Smooth muscle cell (in vitro differentiated cells): ENCODE measurements around the gene ZNF831. TPM values are rescaled to one million over a fixed set of nuclear protein-coding genes. Genes with fewer than 3 reads are reported as not detected.

ENCODE experiments used
- DNase-seq: peaks from one replicate; lab custom pipeline; 2025; ENCODE audit not compliant: unreplicated experiment; lab: John Stamatoyannopoulos, UW
- H2AFZ ChIP-seq: fragments of 200-600 bp; sonication (generic); 2 replicates; pipeline ENCODE4 v1.6.0; 2016; ENCODE audit warnings: antibody characterized with exemption, low read depth, mild to moderate bottlenecking
- H3F3A ChIP-seq: fragments of 200-600 bp; sonication (generic); 2 replicates; pipeline ENCODE4 v1.6.0; 2017; ENCODE audit warnings: antibody characterized with exemption, low read depth
- H3K27ac ChIP-seq: fragments of 200-600 bp; sonication (generic); 2 replicates; pipeline ENCODE4 v1.5.1; 2016; ENCODE audit warnings: low read depth, mild to moderate bottlenecking
- H3K27me3 ChIP-seq: fragments of 200-600 bp; sonication (generic); 2 replicates; pipeline ENCODE4 v1.6.1; 2016; ENCODE audit warnings: low read depth, mild to moderate bottlenecking
- H3K36me3 ChIP-seq: fragments of 200-600 bp; sonication (generic); 2 replicates; pipeline ENCODE4 v1.5.1; 2016; ENCODE audit warnings: low read depth
- H3K4me1 ChIP-seq: fragments of 200-600 bp; sonication (generic); 2 replicates; pipeline ENCODE4 v1.5.1; 2016; ENCODE audit warnings: low read depth
- H3K4me2 ChIP-seq: fragments of 200-600 bp; sonication (generic); 2 replicates; pipeline ENCODE4 v1.6.0; 2016; ENCODE audit warnings: mild to moderate bottlenecking
- H3K4me3 ChIP-seq: fragments of 200-600 bp; sonication (generic); 2 replicates; pipeline ENCODE4 v1.5.1; 2016; ENCODE audit warnings: mild to moderate bottlenecking
- H3K79me2 ChIP-seq: fragments of 200-600 bp; sonication (generic); 2 replicates; pipeline ENCODE4 v1.6.0; 2016; ENCODE audit warnings: low read depth, mild to moderate bottlenecking
- H3K9ac ChIP-seq: fragments of 200-600 bp; sonication (generic); 2 replicates; pipeline ENCODE4 v1.6.0; 2016; ENCODE audit warnings: low read depth
- H3K9me3 ChIP-seq: fragments of 200-600 bp; sonication (generic); replicated peaks from 2 replicates; pipeline ENCODE4 v1.5.1; 2016; ENCODE audit warnings: low read depth
- H4K20me1 ChIP-seq: fragments of 200-600 bp; sonication (generic); 2 replicates; pipeline ENCODE4 v1.6.0; 2016; ENCODE audit warnings: low read depth
- WGBS: methylation state at CpG from one replicate; pipeline ENCODE4 v1.1.7; 2016; ENCODE audit warnings: low lambda C conversion rate; 5-methylcytosine and 5-hydroxymethylcytosine counted together
- polyA plus RNA-seq: library from polyadenylated mRNA; unstranded; fragments of >200 nt; fragmentation: Nextera tagmentation; extraction: Ambion mirVana; gene quantifications from 2 replicates; pipeline ENCODE4 v1.2.1, GENCODE V29; 2016
- total RNA-seq: library from RNA; depleted of rRNA; stranded (reverse); fragments of >200 nt; gene quantifications from 2 replicates; pipeline ENCODE4 v1.2.3, GENCODE V29; 2014
- TF ChIP-seq, protein P1 (sequence below): fragments of 200-600 bp; sonication (generic); IDR thresholded peaks from 2 replicates; pipeline ENCODE4 v1.5.1; 2017; ENCODE audit warnings: borderline replicate concordance, mild to moderate bottlenecking, antibody characterized with exemption; ENCODE audit not compliant: insufficient read depth, poor library complexity, severe bottlenecking

The ZNF831 gene
- total and polyA plus RNA-seq, 2 experiments from 2014 or later, result not detected

DNA sequence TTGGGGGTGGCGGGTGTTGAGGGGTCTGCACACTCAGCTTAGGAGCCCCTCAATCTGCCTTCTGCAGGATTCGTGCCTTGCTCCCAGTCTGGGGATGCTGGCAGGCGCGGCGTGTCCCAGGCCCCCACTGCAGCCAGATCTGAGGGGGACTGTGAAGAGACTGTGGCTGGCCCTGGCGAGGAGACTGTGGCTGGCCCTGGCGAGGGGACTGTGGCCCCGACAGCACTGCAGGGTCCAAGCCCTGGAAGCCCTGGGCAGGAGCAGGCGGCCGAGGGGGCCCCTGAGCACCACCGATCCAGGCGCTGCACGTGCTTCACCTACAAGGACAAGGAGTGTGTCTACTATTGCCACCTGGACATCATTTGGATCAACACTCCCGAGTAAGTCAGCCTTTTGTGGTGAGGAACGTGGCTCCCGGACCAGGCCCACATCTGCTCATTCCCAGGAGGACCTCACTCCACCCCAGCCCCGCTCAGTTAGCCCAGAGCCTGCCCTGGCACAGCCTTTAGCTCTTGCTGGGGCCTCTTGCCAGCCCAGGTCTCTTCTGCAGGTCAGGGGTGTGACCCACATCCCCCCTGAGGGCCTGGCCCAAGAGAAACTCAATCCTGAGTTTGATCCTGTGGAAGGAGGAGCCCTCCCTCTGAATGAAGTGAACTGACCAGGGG lies 137.9 kb downstream of the ZNF831 start:
- H2AFZ ChIP-seq, result no peak overlapping the region
- TF ChIP-seq, protein P1, sequence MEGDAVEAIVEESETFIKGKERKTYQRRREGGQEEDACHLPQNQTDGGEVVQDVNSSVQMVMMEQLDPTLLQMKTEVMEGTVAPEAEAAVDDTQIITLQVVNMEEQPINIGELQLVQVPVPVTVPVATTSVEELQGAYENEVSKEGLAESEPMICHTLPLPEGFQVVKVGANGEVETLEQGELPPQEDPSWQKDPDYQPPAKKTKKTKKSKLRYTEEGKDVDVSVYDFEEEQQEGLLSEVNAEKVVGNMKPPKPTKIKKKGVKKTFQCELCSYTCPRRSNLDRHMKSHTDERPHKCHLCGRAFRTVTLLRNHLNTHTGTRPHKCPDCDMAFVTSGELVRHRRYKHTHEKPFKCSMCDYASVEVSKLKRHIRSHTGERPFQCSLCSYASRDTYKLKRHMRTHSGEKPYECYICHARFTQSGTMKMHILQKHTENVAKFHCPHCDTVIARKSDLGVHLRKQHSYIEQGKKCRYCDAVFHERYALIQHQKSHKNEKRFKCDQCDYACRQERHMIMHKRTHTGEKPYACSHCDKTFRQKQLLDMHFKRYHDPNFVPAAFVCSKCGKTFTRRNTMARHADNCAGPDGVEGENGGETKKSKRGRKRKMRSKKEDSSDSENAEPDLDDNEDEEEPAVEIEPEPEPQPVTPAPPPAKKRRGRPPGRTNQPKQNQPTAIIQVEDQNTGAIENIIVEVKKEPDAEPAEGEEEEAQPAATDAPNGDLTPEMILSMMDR, result no peak
- no peak for DNase-seq
- peaks cover 95% of the 10 kb centered on the region for H3K27me3 ChIP-seq
- no peak overlapping the region for H3K9ac ChIP-seq
- H4K20me1 ChIP-seq, result no peaks in the 10 kb centered on the region
- no peak overlapping the region for H3K4me3 ChIP-seq
- H3K4me1 ChIP-seq, result no peaks in the 10 kb centered on the region
- no peak overlapping the region for H3K4me2 ChIP-seq
- H3F3A ChIP-seq, result no peaks in the 10 kb centered on the region
- H3K9me3 ChIP-seq, result no peaks in the 10 kb centered on the region
- 86% methylated on average over 17 of the region's 17 CpGs for WGBS
- H3K79me2 ChIP-seq, result no peaks in the 10 kb centered on the region
- no peak overlapping the region for H3K27ac ChIP-seq
- no peaks in the 10 kb centered on the region for H3K36me3 ChIP-seq

DNA sequence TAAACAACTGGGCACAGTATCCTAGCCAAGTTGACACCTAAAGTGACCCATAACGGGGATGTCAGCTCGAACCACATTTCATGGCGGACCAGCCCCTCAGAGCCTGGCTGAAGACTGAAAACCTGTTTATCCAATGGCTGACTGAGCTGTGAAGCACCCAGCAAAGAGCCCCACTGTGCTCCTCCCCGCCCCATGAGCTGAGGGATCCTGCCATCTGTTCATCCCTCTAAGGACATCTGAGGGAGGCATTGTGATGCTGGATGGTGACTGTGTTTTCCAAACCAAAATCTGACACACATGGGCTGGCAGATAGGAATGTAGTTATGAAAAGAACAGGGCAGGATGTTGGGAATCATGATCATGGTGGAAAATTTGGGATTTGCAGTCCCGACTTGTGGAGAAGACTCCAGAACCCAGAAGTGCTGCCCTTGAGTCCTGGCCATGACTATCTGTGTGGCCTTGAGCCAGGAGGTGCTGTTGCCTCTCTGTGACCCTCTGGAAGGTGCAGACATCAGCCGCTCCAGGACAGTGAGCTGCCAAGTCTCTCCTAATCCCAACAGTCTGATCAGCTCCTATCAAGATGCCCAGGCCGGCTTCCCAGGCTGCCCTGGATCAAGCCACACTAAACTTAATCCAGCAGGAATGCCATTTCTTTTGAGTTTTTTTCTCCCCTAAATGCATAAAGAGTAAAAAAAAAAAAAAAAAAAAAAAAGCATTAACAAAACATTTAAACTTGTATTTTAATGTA lies 142.5 kb downstream of the ZNF831 start:
- H3K27ac ChIP-seq, result no peak overlapping the region

DNA sequence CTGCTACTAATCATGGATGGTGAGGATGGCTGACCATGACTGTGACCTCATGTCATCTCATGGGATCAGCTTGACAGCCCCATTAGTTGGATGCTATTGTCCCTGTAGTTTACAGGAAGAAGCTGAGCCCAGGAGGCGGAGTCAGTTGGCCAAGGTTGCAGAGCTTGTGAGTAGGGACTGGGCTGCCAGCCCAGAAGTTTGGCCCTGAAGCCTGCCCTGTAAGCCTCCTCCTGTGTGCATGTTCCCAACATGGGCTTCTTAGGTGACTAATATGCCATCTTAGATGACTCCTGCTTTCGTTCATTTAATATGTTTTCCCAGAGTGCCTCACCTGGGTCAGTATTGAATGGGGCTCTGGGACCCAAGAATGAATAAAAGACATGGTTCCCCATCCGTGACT lies 143.6 kb downstream of the ZNF831 start:
- WGBS, result 84% methylated on average over 3 of the region's 3 CpGs
- Histone ChIP-seq H3K4me1 (no peaks in the 10 kb centered on the region), H3K9me3 (no peaks in the 10 kb centered on the region), H4K20me1 (no peaks in the 10 kb centered on the region), H3K9ac (no peak overlapping the region), H3F3A (no peaks in the 10 kb centered on the region), H3K4me3 (no peak overlapping the region), H3K4me2 (no peak overlapping the region), H3K27me3 (peaks cover 41% of the 10 kb centered on the region), H3K27ac (no peak overlapping the region), H2AFZ (no peak overlapping the region), H3K36me3 (no peaks in the 10 kb centered on the region), H3K79me2 (no peaks in the 10 kb centered on the region)
- DNase-seq, result no peak
- TF ChIP-seq, protein P1, result no peak

More for the DNA sequence above, 142.5 kb downstream of the ZNF831 start:
- Histone ChIP-seq H3K27me3 (peaks cover 52% of the 10 kb centered on the region), H3K9ac (no peak overlapping the region), H2AFZ (no peak overlapping the region), H3K4me3 (no peak overlapping the region), H3F3A (no peaks in the 10 kb centered on the region), H3K36me3 (no peaks in the 10 kb centered on the region), H3K4me2 (no peak overlapping the region), H3K79me2 (no peaks in the 10 kb centered on the region), H3K9me3 (no peaks in the 10 kb centered on the region), H4K20me1 (no peaks in the 10 kb centered on the region), H3K4me1 (no peaks in the 10 kb centered on the region)
- TF ChIP-seq, protein P1, result no peak
- DNase-seq, result no peak
- WGBS, result 84% methylated on average over 7 of the region's 7 CpGs

Other genes with a start within 250 kb of the ZNF831 start
- gene NELFCD, start 182.6 kb upstream of the ZNF831 start, total RNA-seq, result 25.4 and 27.6 TPM in 2 replicates
- 40.3 and 44.9 TPM in 2 replicates for gene NELFCD, start 182.6 kb upstream of the ZNF831 start, polyA plus RNA-seq
- gene CTSZ, start 156.6 kb upstream of the ZNF831 start, total RNA-seq, result 151 and 171 TPM in 2 replicates
- 9.4 and 12.7 TPM in 2 replicates for gene CTSZ, start 156.6 kb upstream of the ZNF831 start, polyA plus RNA-seq
- 0.40 and 0.67 TPM in 2 replicates for gene TUBB1, start 144.4 kb upstream of the ZNF831 start, total RNA-seq
- not detected in 2 replicates for gene TUBB1, start 144.4 kb upstream of the ZNF831 start, polyA plus RNA-seq
- gene ATP5F1E, start 131.5 kb upstream of the ZNF831 start, total RNA-seq, result 48.1 and 48.6 TPM in 2 replicates
- gene ATP5F1E, start 131.5 kb upstream of the ZNF831 start, polyA plus RNA-seq, result 265 and 280 TPM in 2 replicates
- 39.1 and 44.9 TPM in 2 replicates for gene PRELID3B, start 121.0 kb upstream of the ZNF831 start, total RNA-seq
- gene PRELID3B, start 121.0 kb upstream of the ZNF831 start, polyA plus RNA-seq, result 20.9 and 25.8 TPM in 2 replicates
- gene EDN3, start 136.8 kb downstream of the ZNF831 start, total RNA-seq, result not detected in 2 replicates
- gene EDN3, start 136.8 kb downstream of the ZNF831 start, polyA plus RNA-seq, result not detected in 2 replicates